HG02763 (cell line): ENCODE results near the gene ADGRL1.

Experiments
- ATAC-seq: cut with Tn5 transposase; IDR thresholded peaks from one replicate; pipeline ENCODE4 v1.9.1; 2021; ENCODE audit warnings: mild to moderate bottlenecking, moderate library complexity; ENCODE audit not compliant: unreplicated experiment

ADGRL1 gene

DNA sequence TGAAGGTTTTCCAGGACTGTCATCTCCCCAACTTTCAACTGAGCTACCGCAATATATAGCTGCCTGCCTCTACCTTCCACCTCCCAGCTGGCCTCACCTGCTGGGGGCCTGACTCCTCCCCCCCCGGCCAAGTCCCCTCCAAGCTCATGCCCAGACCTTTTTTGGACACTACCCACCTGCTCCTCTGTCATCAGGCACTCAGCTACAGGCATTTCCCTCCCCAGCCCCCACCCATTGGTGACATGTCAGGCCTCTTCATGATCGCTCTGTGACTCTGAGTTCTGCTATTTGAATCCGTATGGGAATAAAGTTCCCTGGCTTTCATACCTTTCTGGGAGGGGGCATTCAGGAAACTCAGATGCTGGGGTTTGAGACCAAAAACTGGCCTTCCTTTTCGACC, 90.2 kb downstream of the ADGRL1 start:
- no peak for ATAC-seq

- ATAC-seq, result no peak
These were observed 91.1 kb downstream of the ADGRL1 start for GRCh38 chr19:14114854-14115253.

GRCh38 chr19:14114439-14114838, 91.5 kb downstream of the ADGRL1 start:
- no peak for ATAC-seq

DNA sequence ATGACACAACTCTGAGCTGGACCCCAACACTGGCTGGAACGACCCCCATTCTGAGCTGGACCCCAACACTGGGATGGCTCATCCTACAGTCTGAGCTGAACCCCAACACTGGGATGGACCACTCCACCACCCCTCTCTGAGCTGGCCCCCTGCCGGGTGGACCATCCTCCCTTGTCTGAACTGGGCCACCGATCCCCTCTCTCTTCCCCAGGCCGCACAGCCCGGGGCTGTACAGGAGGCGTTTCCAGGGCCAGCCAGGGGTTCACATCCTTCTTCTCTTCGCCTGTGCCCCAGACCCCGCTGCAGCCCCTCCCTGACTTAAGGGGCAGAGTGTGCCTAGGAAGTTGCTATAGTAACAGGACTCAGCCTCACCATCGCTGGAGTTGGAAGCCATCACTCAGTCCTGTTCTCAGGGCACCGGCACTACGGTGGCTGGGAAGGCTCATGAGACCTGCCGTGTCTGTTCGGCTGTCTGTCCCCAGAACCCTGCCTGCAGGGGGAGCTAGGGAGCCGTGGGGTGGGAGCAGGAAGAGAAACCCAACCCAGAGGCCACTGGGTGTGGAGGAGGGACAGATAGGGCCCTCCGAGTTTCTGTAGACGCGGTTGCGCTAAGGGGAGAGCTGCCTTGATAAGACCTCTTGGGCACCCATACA, 92.1 kb downstream of the ADGRL1 start:
- ATAC-seq, result no peak

GRCh38 chr19:14112809-14113385, 93.1 kb downstream of the ADGRL1 start:
- ATAC-seq, result no peak

- ATAC-seq, result no peak
These were observed 93.7 kb downstream of the ADGRL1 start for GRCh38 chr19:14112051-14112808.

GRCh38 chr19:14111486-14111885, 94.5 kb downstream of the ADGRL1 start:
- no peak for ATAC-seq

- ATAC-seq, result no peak
These were observed 95.3 kb downstream of the ADGRL1 start for GRCh38 chr19:14110650-14111049.

DNA sequence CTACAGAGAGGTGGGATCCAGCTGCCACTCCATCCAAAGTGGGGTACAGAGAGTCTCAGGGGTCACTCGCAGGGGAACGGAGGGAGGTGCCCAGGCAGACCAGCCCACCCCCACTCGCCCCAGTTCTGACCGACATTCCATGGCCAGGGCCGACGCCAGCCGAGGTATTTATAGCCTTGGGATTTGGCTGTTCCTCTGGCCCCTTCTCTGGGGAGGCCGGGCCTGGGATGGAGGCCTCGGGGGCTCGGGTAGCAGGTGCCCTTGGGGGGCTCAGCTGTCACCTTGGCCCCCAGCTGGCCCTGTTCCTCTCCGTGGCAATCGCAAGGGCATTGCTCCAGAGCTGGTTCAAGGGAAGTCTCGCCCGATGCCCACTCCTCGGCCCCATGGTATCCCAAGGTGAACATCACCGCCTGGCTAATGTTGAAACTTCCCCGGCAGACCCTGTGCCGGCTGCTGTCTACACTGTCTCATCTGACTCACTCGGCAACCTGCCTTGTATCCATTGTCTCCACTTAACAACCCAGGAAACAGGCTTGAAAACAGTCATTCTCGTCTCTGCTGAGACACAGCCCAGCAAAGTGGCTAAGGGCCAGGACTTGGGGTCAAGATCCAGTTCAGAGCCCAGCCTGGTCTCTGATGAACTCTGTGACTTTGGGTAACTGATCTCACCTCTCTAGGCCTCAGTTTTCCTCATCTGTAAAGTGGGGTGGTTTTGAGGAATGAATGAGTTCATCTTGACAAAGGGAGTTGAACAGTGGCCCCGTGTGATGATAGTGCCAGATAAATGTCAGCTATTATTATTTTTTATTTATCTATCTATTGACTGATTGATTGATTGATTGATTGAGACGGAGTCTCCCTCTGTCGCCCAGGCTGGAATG, 98.1 kb downstream of the ADGRL1 start:
- no peak for ATAC-seq

DNA sequence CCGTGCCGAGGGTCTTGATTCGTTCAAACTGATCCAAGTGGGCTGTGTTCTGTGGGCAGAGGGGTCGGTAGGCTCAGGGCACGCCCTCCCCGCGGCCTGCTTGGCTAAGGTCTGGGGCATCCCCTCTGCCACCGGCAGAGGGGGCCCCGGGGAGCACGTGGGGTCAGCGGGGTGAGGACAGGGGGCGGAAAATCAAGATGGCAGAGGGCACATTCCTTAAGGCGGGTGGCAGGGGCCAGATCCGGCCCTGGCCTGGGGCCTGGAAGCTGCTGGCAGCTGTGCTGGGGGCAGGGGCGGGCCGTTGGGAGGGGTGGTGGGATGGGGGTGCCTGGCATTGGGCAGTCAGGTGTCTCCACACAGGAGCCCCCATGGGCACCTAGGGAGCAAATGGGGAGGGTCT, 99.1 kb downstream of the ADGRL1 start:
- no peak for ATAC-seq

DNA sequence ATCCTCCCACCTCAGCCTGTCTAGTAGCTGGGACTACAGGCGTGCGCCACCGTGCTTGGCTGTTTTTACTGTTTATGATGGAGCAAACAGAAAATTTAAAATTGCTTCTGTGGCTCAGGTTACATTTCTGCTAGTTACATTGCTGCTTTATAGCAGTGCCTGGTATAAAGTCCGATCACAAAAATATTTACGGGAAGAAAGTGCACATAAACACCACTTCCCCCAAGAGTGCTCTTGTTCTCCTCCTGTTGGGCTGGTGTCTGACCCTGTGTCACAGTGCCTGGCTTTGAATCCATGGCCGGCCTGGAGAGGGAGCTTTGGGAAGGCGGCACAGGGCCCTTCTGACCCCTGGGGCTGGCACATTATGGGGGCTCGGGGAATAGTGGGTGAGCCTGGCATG, 100.3 kb downstream of the ADGRL1 start:
- no peak for ATAC-seq

DNA sequence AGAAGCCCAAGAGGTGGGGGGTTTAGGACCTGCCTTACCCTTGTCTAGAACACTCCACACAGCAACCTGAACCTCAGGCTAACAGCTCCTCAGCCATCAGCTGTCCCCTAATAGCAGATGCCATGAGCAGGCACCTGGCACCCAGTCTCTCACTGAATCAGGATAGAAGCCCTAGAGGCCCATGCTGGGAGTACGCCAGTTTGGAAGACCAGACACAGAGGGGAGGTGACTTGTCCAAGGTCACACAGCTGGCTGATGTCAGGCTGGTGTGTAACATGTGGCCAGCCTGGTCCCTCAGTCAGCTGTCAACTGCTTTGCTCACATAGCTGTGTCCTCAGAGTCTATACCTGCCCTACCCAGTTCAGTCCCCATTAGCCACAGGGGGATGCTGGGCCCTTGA, 102.7 kb downstream of the ADGRL1 start:
- no peak for ATAC-seq

GRCh38 chr19:14102756-14103155, 103.2 kb downstream of the ADGRL1 start:
- no peak for ATAC-seq

- ATAC-seq, result no peak
These were observed 103.8 kb downstream of the ADGRL1 start for GRCh38 chr19:14102102-14102696.

DNA sequence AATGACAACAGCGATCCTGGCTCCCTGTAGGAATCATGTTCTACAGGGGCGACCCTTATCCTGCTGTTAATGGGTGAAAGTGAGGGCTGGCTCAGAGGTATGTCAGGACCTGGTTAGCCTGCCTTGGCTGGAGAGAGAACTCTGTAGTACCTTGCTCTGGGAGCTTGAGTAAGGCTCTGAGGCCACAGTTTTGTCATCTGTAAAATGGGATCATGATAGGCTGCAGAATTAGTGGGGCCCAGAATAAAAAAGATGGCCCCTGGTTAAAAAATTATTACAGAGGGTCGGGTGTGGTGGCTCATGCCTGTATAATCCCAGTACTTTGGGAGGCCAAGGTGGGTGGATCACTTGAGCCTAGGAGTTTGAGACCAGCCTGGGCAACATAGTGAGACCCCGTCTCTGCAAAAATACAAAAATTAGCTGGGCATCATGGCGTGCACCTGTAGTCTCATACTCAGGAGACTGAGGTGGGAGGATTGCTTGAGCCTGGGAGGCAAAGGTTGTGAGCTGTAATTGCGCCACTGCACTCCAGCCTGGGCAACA, 104.9 kb downstream of the ADGRL1 start:
- ATAC-seq, result no peak
